ENCODE data around the gene OSTF1.

OSTF1 gene

GRCh38 chr9:75086541-75087288 is 1.6 kb upstream of the OSTF1 start:
- no peak for DNase-seq

- no peak for DNase-seq
Observed at GRCh38 chr9:75087289-75087823, 958 bp upstream of the OSTF1 start.

- DNase-seq: no peak
Observed at GRCh38 chr9:75088646-75089372, 495 bp downstream of the OSTF1 start.

- DNase-seq: no peak
Observed at GRCh38 chr9:75089373-75089766, 1.1 kb downstream of the OSTF1 start.

- no peak for DNase-seq
Observed at GRCh38 chr9:75090579-75090978, 2.3 kb downstream of the OSTF1 start.

- no peak for DNase-seq
Observed at GRCh38 chr9:75092766-75093165, 4.5 kb downstream of the OSTF1 start.

DNA sequence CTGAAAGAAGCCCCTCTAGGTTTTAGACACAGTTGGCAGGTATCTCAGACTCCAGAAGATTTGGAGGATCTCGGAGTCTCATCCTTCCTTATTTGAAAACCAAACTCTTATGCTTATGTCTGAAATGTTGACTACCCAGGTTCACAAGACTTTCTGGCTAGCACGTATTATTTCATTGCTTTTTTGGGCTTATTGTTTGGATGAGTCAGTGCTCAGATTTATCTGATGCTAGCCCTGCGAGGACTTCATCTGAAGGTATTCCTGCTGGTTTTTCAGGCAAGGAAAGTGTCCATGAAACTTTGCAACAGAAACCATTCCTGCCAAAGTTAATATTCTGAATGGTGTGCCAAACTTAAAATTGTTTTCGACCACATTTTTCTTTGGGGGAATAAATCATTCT is 8.5 kb downstream of the OSTF1 start:
- no peak for DNase-seq

DNA sequence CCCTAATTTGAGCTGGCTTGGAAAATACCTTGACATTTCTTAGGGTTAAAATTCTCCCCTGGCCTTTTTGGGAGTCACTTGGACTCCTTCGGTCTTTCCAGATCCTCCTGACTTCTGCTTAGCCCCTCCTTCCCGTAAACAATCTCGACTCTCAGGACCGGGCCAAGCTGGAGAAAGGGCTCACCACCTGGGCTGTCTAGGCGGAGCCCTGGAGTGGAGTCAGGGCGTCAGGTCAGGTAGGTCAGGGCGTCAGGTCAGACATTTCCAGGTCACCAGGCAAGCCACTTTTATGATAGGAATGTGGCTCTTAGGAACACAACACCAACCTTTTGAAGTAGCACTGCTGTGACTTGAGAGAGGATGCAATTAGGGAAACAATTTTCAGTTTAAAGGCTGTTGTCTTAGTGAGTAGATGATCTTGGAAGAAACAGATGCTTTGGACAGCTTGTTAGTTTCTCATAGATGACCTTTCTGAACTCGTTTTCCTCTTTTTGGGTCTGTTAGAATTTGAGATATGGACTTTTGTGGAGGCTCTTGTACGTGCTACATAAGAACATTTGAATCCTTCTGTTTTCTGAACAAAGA is 12.8 kb downstream of the OSTF1 start:
- DNase-seq: no peak

DNA sequence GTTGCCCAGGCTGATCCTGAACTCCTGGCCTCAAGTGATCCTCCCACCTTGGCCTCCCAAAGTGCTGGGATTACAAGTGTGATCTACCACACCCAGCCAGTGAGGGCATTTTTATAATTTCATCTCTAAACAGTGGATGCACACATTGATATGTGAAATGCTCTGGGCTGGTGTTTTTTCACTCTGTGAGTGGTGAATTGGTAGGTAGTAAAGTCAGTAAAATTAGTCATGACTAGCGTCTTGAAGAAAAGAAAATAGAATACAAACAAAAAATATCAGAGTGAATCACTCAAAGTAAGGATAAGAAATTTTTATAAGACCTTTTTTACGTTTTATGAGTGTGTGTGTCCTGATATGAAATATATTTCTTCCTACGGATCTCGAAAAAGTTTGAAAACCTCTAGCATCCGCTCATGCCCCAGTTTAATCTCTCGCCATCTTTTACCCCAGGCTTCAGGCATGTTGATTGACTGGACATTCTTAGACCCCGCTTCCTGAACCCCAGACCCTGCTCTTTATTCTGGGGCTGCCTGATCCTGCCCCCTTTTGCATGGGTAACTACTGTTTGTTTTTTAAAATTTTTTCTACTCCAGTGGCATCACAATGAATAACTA is 14.0 kb downstream of the OSTF1 start:
- DNase-seq: no peak

GRCh38 chr9:75104607-75105006 is 16.3 kb downstream of the OSTF1 start:
- no peak for DNase-seq

- DNase-seq: no peak
Observed at GRCh38 chr9:75105019-75105540, 16.8 kb downstream of the OSTF1 start.

GRCh38 chr9:75105841-75106240 is 17.5 kb downstream of the OSTF1 start:
- DNase-seq: no peak

DNA sequence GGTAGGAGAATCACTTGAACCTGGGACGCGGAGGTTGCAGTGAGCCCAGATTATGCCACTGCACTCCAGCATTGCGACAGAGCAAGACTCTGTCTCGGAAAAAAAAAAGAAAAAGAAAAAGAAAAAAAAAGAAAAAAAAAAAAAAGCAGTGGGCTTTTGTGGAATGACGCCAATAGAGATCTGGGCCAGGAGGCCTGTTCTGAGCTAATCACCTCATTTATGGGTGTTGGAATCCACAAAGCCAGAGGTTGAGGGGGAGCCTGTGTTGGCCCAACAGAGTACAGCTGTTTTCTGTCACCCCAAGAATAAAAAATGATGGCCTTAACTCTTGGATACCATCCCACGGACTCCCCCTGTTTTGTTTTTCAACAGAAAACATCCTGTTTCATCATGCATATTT is 18.5 kb downstream of the OSTF1 start:
- DNase-seq: no peak

- DNase-seq: no peak
Observed at GRCh38 chr9:75108571-75108970, 20.3 kb downstream of the OSTF1 start.

- DNase-seq: no peak
Observed at GRCh38 chr9:75109210-75109839, 21.0 kb downstream of the OSTF1 start.

DNA sequence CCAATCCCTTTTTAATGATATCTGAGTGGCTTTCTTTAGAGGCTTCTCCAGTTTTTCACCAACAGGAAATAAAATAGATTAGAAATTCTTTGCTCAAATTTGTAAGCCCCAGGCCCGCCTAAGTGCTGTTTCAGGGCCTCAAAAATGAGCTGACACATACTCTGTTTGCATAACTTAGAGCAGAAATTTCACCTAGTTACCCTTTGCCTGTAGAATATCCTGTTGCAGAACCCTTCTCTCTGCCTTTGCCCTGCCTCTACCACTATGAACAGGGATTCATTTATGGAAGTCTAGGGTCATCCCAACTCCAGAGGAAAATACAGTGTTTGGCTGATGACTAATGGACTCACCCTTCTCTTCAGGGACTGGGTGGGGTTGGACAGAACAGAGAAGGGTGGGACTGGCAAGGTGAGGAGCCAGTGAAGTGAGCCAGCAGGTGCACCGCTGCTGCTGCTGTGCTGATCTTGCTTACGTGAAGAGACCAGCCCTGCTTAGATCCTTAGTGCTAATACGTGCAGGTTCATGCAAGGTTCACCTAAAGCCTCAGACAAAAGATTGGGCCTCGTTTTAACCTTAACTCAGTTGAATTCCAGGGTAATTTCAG is 22.8 kb downstream of the OSTF1 start:
- no peak for DNase-seq

- DNase-seq: no peak
Observed at GRCh38 chr9:75112789-75113188, 24.5 kb downstream of the OSTF1 start.

- no peak for DNase-seq
Observed at GRCh38 chr9:75116306-75116705, 28.0 kb downstream of the OSTF1 start.

DNA sequence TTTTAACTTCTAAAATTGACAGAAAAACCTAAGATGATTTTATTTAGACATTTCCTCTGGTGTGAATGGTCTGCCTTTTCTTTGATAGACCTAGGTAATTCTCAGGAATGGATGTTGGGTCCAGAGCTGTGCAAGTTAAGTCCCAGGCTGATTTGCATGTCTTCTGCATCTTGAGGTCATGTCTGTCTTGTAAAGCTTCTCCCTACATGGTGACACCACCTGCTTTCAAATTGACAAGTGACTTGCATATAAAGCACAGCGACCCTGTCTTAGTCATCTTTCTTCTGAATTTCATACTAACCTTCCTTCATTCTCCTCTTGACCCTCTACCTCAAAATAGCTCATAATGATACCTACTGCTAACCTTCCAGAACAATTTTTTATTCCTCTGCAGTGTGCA is 29.2 kb downstream of the OSTF1 start:
- no peak for DNase-seq

GRCh38 chr9:75120686-75121085 is 32.4 kb downstream of the OSTF1 start:
- no peak for DNase-seq

GRCh38 chr9:75121914-75122558 is 33.7 kb downstream of the OSTF1 start:
- DNase-seq: no peak

- DNase-seq: no peak
Observed at GRCh38 chr9:75123696-75124095, 35.4 kb downstream of the OSTF1 start.

Data from NCI-H2081 treated with DMSO at 0.1 percent for 48 hours (cell line).